A549 (cell line): ENCODE results near the gene DYSF. TPM values are rescaled to one million over a fixed set of nuclear protein-coding genes. Genes with fewer than 3 reads are reported as not detected.

Source experiments
- ATAC-seq, 2 experiments: fragments of 200-7000 bp in 1 of 2; fragments of >200 bp in 1 of 2; cut with Nextera tagmentation in 1 of 2; cut with Tn5 transposase in 1 of 2; 3 replicates each; pipeline versions ENCODE4 v1.8.0 to v1.9.1; 2018 to 2020; ENCODE audit warnings: mild to moderate bottlenecking in 1 of 2, moderate library complexity in 1 of 2
- CTCF ChIA-PET: fragments of 300-600 bp; sonication (Branson Sonifier 250); formaldehyde crosslinking; extraction: SDS; loops from one replicate; lab custom pipeline; 2021; ENCODE audit warnings: antibody characterized with exemption, inconsistent platforms; lab: Yijun Ruan, JAX
- POLR2A ChIA-PET: fragments of 350-600 bp; formaldehyde crosslinking; extraction: SDS; loops from one replicate; lab custom pipeline; 2021; ENCODE audit warnings: antibody characterized with exemption, inconsistent platforms; lab: Yijun Ruan, JAX
- DNase-seq, 2 experiments: peaks; one replicate each; pipeline versions ENCODE4 v3.0.0 to v3.0.0-alpha.2; 2011 to 2016; ENCODE audit warnings: low read depth in 1 of 2, low spot score in 1 of 2
- FAIRE-seq: peaks from 2 replicates; lab custom pipeline; 2011; peaks lifted over from hg19 to GRCh38; lab: Jason Lieb, UNC
- H3K27ac ChIP-seq, 2 experiments: fragments of >200 bp; sonication (Bioruptor Twin); formaldehyde crosslinking; 3 replicates each; pipeline ENCODE4 v1.5.1; 2016 to 2017
- H3K4me1 ChIP-seq: fragments of >200 bp; sonication (Bioruptor Twin); formaldehyde crosslinking; 3 replicates; pipeline ENCODE4 v1.6.1; 2016
- H3K4me2 ChIP-seq: fragments of >200 bp; sonication (Bioruptor Twin); formaldehyde crosslinking; 3 replicates; pipeline ENCODE4 v1.6.1; 2016
- H3K4me3 ChIP-seq: fragments of >200 bp; sonication (Bioruptor Twin); formaldehyde crosslinking; 3 replicates; pipeline ENCODE4 v1.5.1; 2016
- H3K9me3 ChIP-seq: fragments of >200 bp; sonication (Bioruptor Twin); formaldehyde crosslinking; 3 replicates; pipeline ENCODE4 v1.6.1; 2016
- BCL3 ChIP-seq: fragments of >200 bp; sonication (Bioruptor Twin); formaldehyde crosslinking; IDR thresholded peaks from 3 replicates; pipeline ENCODE4 v1.6.1; 2016
- CBX2 ChIP-seq: fragments of 200-600 bp; sonication (generic); IDR thresholded peaks from 2 replicates; pipeline ENCODE4 v1.6.1; 2016; ENCODE audit warnings: low read depth, mild to moderate bottlenecking, borderline replicate concordance
- CBX8 ChIP-seq: fragments of 200-600 bp; sonication (generic); IDR thresholded peaks from 2 replicates; pipeline ENCODE4 v1.6.1; 2016
- ELK1 ChIP-seq: fragments of 150-350 bp; IDR thresholded peaks from 2 replicates; pipeline ENCODE4 v1.6.1; 2014; ENCODE audit warnings: low read depth, mild to moderate bottlenecking, low read length
- EP300 ChIP-seq, 2 experiments: fragments of >200 bp; sonication (Bioruptor Twin); formaldehyde crosslinking; IDR thresholded peaks; 2 replicates in 1 of 2; 3 replicates in 1 of 2; pipeline ENCODE4 v1.6.1; 2016 to 2017
- FOSB ChIP-seq: fragments of 250-450 bp; sonication (Bioruptor Pico); IDR thresholded peaks from 2 replicates; pipeline ENCODE4 v1.5.0; 2020; ENCODE audit warnings: mild to moderate bottlenecking, moderate library complexity
- HES2 ChIP-seq: fragments of >200 bp; sonication (Bioruptor Twin); formaldehyde crosslinking; IDR thresholded peaks from 2 replicates; pipeline ENCODE4 v1.6.1; 2016
- HOXA7 ChIP-seq: fragments of 250-450 bp; sonication (Bioruptor Pico); IDR thresholded peaks from 2 replicates; pipeline ENCODE4 v1.5.0; 2020; ENCODE audit warnings: mild to moderate bottlenecking, moderate library complexity
- JUN ChIP-seq, 2 experiments: fragments of >200 bp; sonication (Bioruptor Twin); formaldehyde crosslinking; IDR thresholded peaks; 2 replicates in 1 of 2; 3 replicates in 1 of 2; pipeline ENCODE4 v1.6.1; 2016 to 2017
- MAFK ChIP-seq: fragments of 450-650 bp; IDR thresholded peaks from 2 replicates; pipeline ENCODE4 v1.6.1; 2014; ENCODE audit not compliant: partially characterized antibody
- MYC ChIP-seq: IDR thresholded peaks from 2 replicates; pipeline ENCODE4 v1.6.1; 2012; ENCODE audit warnings: mild to moderate bottlenecking, inconsistent platforms, low read length, improper control_type of control experiment, borderline replicate concordance
- NPAS2 ChIP-seq: fragments of 250-450 bp; sonication (Bioruptor Pico); IDR thresholded peaks from 2 replicates; pipeline ENCODE4 v1.8.0; 2022; ENCODE audit warnings: mild to moderate bottlenecking, moderate library complexity, borderline replicate concordance
- PBX3 ChIP-seq: IDR thresholded peaks from 2 replicates; pipeline ENCODE4 v1.6.1; 2012
- PHF8 ChIP-seq: fragments of 200-600 bp; sonication (generic); IDR thresholded peaks from 2 replicates; pipeline ENCODE4 v1.6.1; 2016; ENCODE audit warnings: low read depth, mild to moderate bottlenecking, antibody characterized with exemption, moderate library complexity, borderline replicate concordance
- POLR2A ChIP-seq: IDR thresholded peaks from 2 replicates; pipeline ENCODE4 v1.6.1; 2012; ENCODE audit warnings: mild to moderate bottlenecking, low read length
- RAD21 ChIP-seq, 2 experiments: fragments of >200 bp in 1 of 2; sonication (Bioruptor Twin) in 1 of 2; formaldehyde crosslinking in 1 of 2; IDR thresholded peaks in 1 of 2; conservative IDR thresholded peaks in 1 of 2; 2 replicates in 1 of 2; 3 replicates in 1 of 2; pipeline ENCODE4 v1.6.1; 2012 to 2018; ENCODE audit warnings: inconsistent platforms in 1 of 2
- REST ChIP-seq: fragments of 200-600 bp; sonication (generic); IDR thresholded peaks from 2 replicates; pipeline ENCODE4 v1.6.1; 2016; ENCODE audit warnings: antibody characterized with exemption, mild to moderate bottlenecking, moderate library complexity
- RNF2 ChIP-seq: fragments of 200-600 bp; sonication (generic); IDR thresholded peaks from 2 replicates; pipeline ENCODE4 v1.6.1; 2016; ENCODE audit warnings: low read depth, mild to moderate bottlenecking, antibody characterized with exemption, moderate library complexity, borderline replicate concordance
- SMC3 ChIP-seq: fragments of >200 bp; sonication (Bioruptor Twin); formaldehyde crosslinking; IDR thresholded peaks from 3 replicates; pipeline ENCODE4 v1.6.1; 2018; ENCODE audit warnings: inconsistent platforms
- TFCP2L1 ChIP-seq: fragments of 250-450 bp; sonication (Bioruptor Pico); IDR thresholded peaks from 2 replicates; pipeline ENCODE4 v1.5.0; 2021; ENCODE audit warnings: mild to moderate bottlenecking
- USF2 ChIP-seq: fragments of 450-650 bp; IDR thresholded peaks from 2 replicates; pipeline ENCODE4 v1.6.1; 2014; ENCODE audit warnings: antibody characterized with exemption
- ZC3H11A ChIP-seq: fragments of 450-650 bp; IDR thresholded peaks from 2 replicates; pipeline ENCODE4 v1.6.1; 2014; ENCODE audit warnings: antibody characterized with exemption, mild to moderate bottlenecking
- ZFP36 ChIP-seq: fragments of 450-650 bp; IDR thresholded peaks from 2 replicates; pipeline ENCODE4 v1.6.1; 2014; ENCODE audit warnings: borderline replicate concordance; ENCODE audit not compliant: partially characterized antibody
- ZSCAN20 ChIP-seq: fragments of 250-450 bp; sonication (Bioruptor Pico); IDR thresholded peaks from 2 replicates; pipeline ENCODE4 v1.8.0; 2022; ENCODE audit warnings: mild to moderate bottlenecking, moderate library complexity
- WGBS: methylation state at CpG from one replicate; pipeline ENCODE4 v1.1.6; 2017; ENCODE audit errors: missing lambda C conversion rate; 5-methylcytosine and 5-hydroxymethylcytosine counted together
- polyA plus RNA-seq, 4 experiments: library from polyadenylated mRNA; depleted of rRNA in 3 of 4; stranded (reverse); fragments of >200 nt; fragmentation: RNase III in 1 of 4; extraction: RNeasy Plus Mini Kit Qiagen cat#74134 plus additional on column Dnase treatment in 1 of 4; gene quantifications; 2 replicates in 3 of 4; 3 replicates in 1 of 4; pipeline ENCODE4 v1.2.3, GENCODE V29; 2011 to 2017

The DYSF gene
- polyA plus RNA-seq, 2 of the 4 experiments (the other 2 are of a cell fraction) = 0.36 to 0.98 TPM

GRCh38 chr2:71608034-71608433, 154.7 kb downstream of the DYSF start:
- no peak overlapping the region for H3K27ac ChIP-seq
- WGBS = 29% methylated on average over 6 of the region's 6 CpGs
- no peak overlapping the region for H3K4me2 ChIP-seq
- DNase-seq (no peak), ATAC-seq (no peak), FAIRE-seq (no peak)
- H3K9me3 ChIP-seq = no peaks in the 10 kb centered on the region
- H3K4me1 ChIP-seq = no peaks in the 10 kb centered on the region
- CTCF ChIA-PET = interaction anchor here (0.8 to 3.5 kb wide), 8 partner anchors 10 to 1646 kb away, joined by 3 to 21 read pairs (median 4); no protein-coding TSS in a partner anchor
- H3K4me3 ChIP-seq = no peak overlapping the region
- TF ChIP-seq PHF8 (no peak), ELK1 (no peak), POLR2A (no peak), JUN (IDR thresholded peaks at IDR 0.05) (no peak), EP300 (IDR thresholded peaks at IDR 0.05) (no peak), REST (no peak), HES2 (no peak)
- POLR2A ChIA-PET = no interaction called here

- TF ChIP-seq MYC (no peak), USF2 (no peak), TFCP2L1 (CRISPR knock-in tag) (no peak), RNF2 (no peak), FOSB (CRISPR knock-in tag) (no peak), CBX2 (no peak), ZC3H11A (no peak), HOXA7 (CRISPR knock-in tag) (no peak), PBX3 (no peak)
- CTCF ChIA-PET = interaction anchor here (0.8 to 3.5 kb wide), 11 partner anchors 10 to 1646 kb away, joined by 3 to 38 read pairs (median 6); no protein-coding TSS in a partner anchor
- Histone ChIP-seq H3K9me3 (no peaks in the 10 kb centered on the region), H3K4me3 (no peak overlapping the region), H3K4me2 (no peak overlapping the region), H3K27ac (no peak overlapping the region), H3K4me1 (no peaks in the 10 kb centered on the region)
- no peak for DNase-seq
- no peak; a peak in 1 of 6 replicates for ATAC-seq
- FAIRE-seq = no peak
- POLR2A ChIA-PET = no interaction called here
- 40% methylated on average over 12 of the region's 12 CpGs for WGBS
Observed at GRCh38 chr2:71608441-71608840, 155.1 kb downstream of the DYSF start.

GRCh38 chr2:71609029-71609428, 155.7 kb downstream of the DYSF start:
- Histone ChIP-seq H3K9me3 (no peaks in the 10 kb centered on the region), H3K4me1 (no peaks in the 10 kb centered on the region), H3K4me3 (no peak overlapping the region), H3K27ac (no peak overlapping the region), H3K4me2 (no peak overlapping the region)
- DNase-seq = no peak
- ChIA-PET CTCF (interaction anchor here (0.8 to 3.5 kb wide), 38 partner anchors 7 to 1283 kb away, joined by 3 to 38 read pairs (median 4); no protein-coding TSS in a partner anchor), POLR2A (no interaction called here)
- 43% methylated on average over 1 of the region's 1 CpG for WGBS
- no peak for ATAC-seq
- TF ChIP-seq POLR2A (no peak), TFCP2L1 (CRISPR knock-in tag) (no peak), ZSCAN20 (no peak), MAFK (no peak), BCL3 (no peak), CBX8 (no peak), RAD21 (conservative IDR thresholded peaks at IDR 0.05 in 1 of 2, IDR thresholded peaks at IDR 0.05 in 1 of 2) (no peak), ZFP36 (no peak), NPAS2 (no peak), SMC3 (no peak)
- TF ChIP-seq, all 56 proteins: peak for 0
- no peak for FAIRE-seq
